HFFc6 (cell line): Measurements from ENCODE around the gene SCN5A. TPM values are rescaled to one million over a fixed set of nuclear protein-coding genes. Genes with fewer than 3 reads are reported as not detected.
A peak's percentile ranks its signal among the peaks of the same experiment; 100 is the strongest.

ENCODE experiments used
- DNase-seq: peaks from one replicate; pipeline ENCODE4 v3.0.0-alpha.2; 2018
- H3K27ac Mint-ChIP-seq: 2 replicates; pipeline ENCODE4 v1.8.0; 2020; ENCODE audit warnings: mild to moderate bottlenecking, mixed read lengths
- H3K27me3 Mint-ChIP-seq: 2 replicates; pipeline ENCODE4 v1.8.0; 2021; ENCODE audit warnings: mild to moderate bottlenecking, moderate library complexity, mixed read lengths; ENCODE audit not compliant: insufficient read depth
- H3K36me3 Mint-ChIP-seq: 2 replicates; pipeline ENCODE4 v1.8.0; 2021; ENCODE audit warnings: low read depth, mixed read lengths
- H3K4me1 Mint-ChIP-seq: 2 replicates; pipeline ENCODE4 v1.8.0; 2020; ENCODE audit warnings: low read depth, mixed read lengths
- H3K4me3 Mint-ChIP-seq: 2 replicates; pipeline ENCODE4 v1.8.0; 2020; ENCODE audit warnings: mild to moderate bottlenecking, moderate library complexity, mixed read lengths
- H3K9me3 Mint-ChIP-seq: 2 replicates; pipeline ENCODE4 v1.8.0; 2020; ENCODE audit warnings: mild to moderate bottlenecking, mixed read lengths
- CTCF ChIP-seq: fragments of 200-600 bp; sonication (generic); IDR thresholded peaks from 2 replicates; pipeline ENCODE4 v1.5.0; 2021; ENCODE audit warnings: antibody characterized with exemption, mild to moderate bottlenecking
- long read RNA-seq: library from polyadenylated mRNA; unstranded; transcript quantifications from one replicate; pipeline ENCODE4 v2.0.0, GENCODE V29; 2019
- total RNA-seq, 6 experiments: library from RNA; stranded (reverse); fragmentation: NEBNext Ultra II Directional; extraction: Animal tissue kit (Norgen Biotek cat#: 25700); gene quantifications; 2 replicates in 1 of 6; 3 replicates in 5 of 6; pipeline ENCODE4 v1.2.3, GENCODE V29; 2021

SCN5A gene
- total RNA-seq = under 1 TPM in 3 of 6 experiments, not detected in 3; 0.05 to 0.46 (median 0.28) TPM
- long read RNA-seq = 0 reads

- Mint-ChIP-seq H3K27me3 (peaks cover 19% of the 10 kb centered on the region), H3K36me3 (no peaks in the 10 kb centered on the region), H3K4me1 (no peaks in the 10 kb centered on the region), H3K27ac (no peak within 1 kb of the TSS), H3K4me3 (peak within 1 kb of the TSS; percentile 52), H3K9me3 (no peaks in the 10 kb centered on the region)
- DNase-seq = no peak
- no peak for TF ChIP-seq CTCF
These were observed at the start of gene SCN5A for GRCh38 chr3:38649500-38650247. Gene SCN5A, minus strand, starts transcription at chr3:38649687. Its CDS starts 16,380 bp downstream, at chr3:38633307.

- no peaks in the 10 kb centered on the region for H3K9me3 Mint-ChIP-seq
- H3K27me3 Mint-ChIP-seq = peaks cover 15% of the 10 kb centered on the region
These were observed 49.3 kb upstream of the SCN5A start for GRCh38 chr3:38698760-38699159.

GRCh38 chr3:38698061-38698460 is 48.6 kb upstream of the SCN5A start:
- Mint-ChIP-seq H3K27me3 (peaks cover 15% of the 10 kb centered on the region), H3K36me3 (no peaks in the 10 kb centered on the region), H3K9me3 (no peaks in the 10 kb centered on the region), H3K27ac (no peak overlapping the region), H3K4me3 (no peak overlapping the region), H3K4me1 (no peaks in the 10 kb centered on the region)
- no peak for TF ChIP-seq CTCF
- no peak for DNase-seq

More at GRCh38 chr3:38698760-38699159, 49.3 kb upstream of the SCN5A start:
- Mint-ChIP-seq H3K27ac (no peak overlapping the region), H3K4me1 (no peaks in the 10 kb centered on the region), H3K36me3 (no peaks in the 10 kb centered on the region), H3K4me3 (no peak overlapping the region)
- TF ChIP-seq CTCF = no peak
- no peak for DNase-seq

- Mint-ChIP-seq H3K27me3 (peaks cover 15% of the 10 kb centered on the region), H3K36me3 (no peaks in the 10 kb centered on the region), H3K9me3 (no peaks in the 10 kb centered on the region), H3K27ac (no peak overlapping the region), H3K4me1 (no peaks in the 10 kb centered on the region), H3K4me3 (no peak overlapping the region)
- TF ChIP-seq CTCF = no peak
- DNase-seq = no peak
These were observed 46.5 kb upstream of the SCN5A start for GRCh38 chr3:38696034-38696433.

GRCh38 chr3:38690185-38690584 is 40.7 kb upstream of the SCN5A start:
- Mint-ChIP-seq H3K4me3 (no peak overlapping the region), H3K36me3 (no peaks in the 10 kb centered on the region), H3K4me1 (no peaks in the 10 kb centered on the region), H3K27me3 (no peaks in the 10 kb centered on the region), H3K27ac (no peak overlapping the region), H3K9me3 (no peaks in the 10 kb centered on the region)
- no peak for TF ChIP-seq CTCF
- peak; percentile 13 for DNase-seq
